IMR-90 (cell line): ENCODE results near the gene METTL1. TPM values are rescaled to one million over a fixed set of nuclear protein-coding genes. Genes with fewer than 3 reads are reported as not detected.

Source experiments
- ATAC-seq: fragments of 200-7000 bp; cut with Tn5 transposase; 2 replicates; pipeline ENCODE4 v1.9.1; 2020; ENCODE audit warnings: low read depth, mild to moderate bottlenecking, moderate library complexity
- BruUV-seq: library from RNA; stranded (reverse); fragments of 400-500 nt; replicated peaks from 2 replicates; lab custom pipeline; 2021; lab: Mats Ljungman, UMichigan
- CTCF ChIA-PET: fragments of 300-600 bp; formaldehyde crosslinking; extraction: SDS; loops from one replicate; lab custom pipeline; 2021; ENCODE audit warnings: antibody characterized with exemption; lab: Yijun Ruan, JAX
- POLR2A ChIA-PET: fragments of 300-600 bp; sonication (Branson Sonifier 250); formaldehyde crosslinking; loops from one replicate; lab custom pipeline; 2022; ENCODE audit warnings: antibody characterized with exemption; ENCODE audit not compliant: unreplicated experiment; lab: Charles Lee
- DNase-seq: peaks from one replicate; pipeline ENCODE4 v3.0.0; 2013
- H2AFZ ChIP-seq: replicated peaks from 2 replicates; pipeline ENCODE3; 2013; ENCODE audit warnings: low read length, mild to moderate bottlenecking; ENCODE audit not compliant: poor library complexity
- H2AK5ac ChIP-seq: 2 replicates; pipeline ENCODE4 v1.6.1; 2013; ENCODE audit warnings: low read depth, low read length, inconsistent platforms
- H2AK9ac ChIP-seq: replicated peaks from 2 replicates; pipeline ENCODE3; 2013; ENCODE audit warnings: mild to moderate bottlenecking, low read depth, low read length, moderate library complexity; ENCODE audit not compliant: poor library complexity
- H2BK120ac ChIP-seq: 2 replicates; pipeline ENCODE4 v1.6.1; 2013; ENCODE audit warnings: low read depth, low read length, inconsistent platforms
- H2BK15ac ChIP-seq: 3 replicates; pipeline ENCODE4 v1.6.1; 2013; ENCODE audit warnings: low read depth, low read length, inconsistent platforms
- H2BK20ac ChIP-seq: 2 replicates; pipeline ENCODE4 v1.6.1; 2013; ENCODE audit warnings: low read depth, mild to moderate bottlenecking, inconsistent platforms, low read length, moderate library complexity
- H2BK5ac ChIP-seq: 2 replicates; pipeline ENCODE4 v1.6.1; 2013; ENCODE audit warnings: mild to moderate bottlenecking, low read depth, low read length, inconsistent platforms; ENCODE audit not compliant: poor library complexity, severe bottlenecking
- H3K14ac ChIP-seq: replicated peaks from 2 replicates; pipeline ENCODE4 v1.6.1; 2013; ENCODE audit warnings: low read depth, low read length, inconsistent platforms
- H3K18ac ChIP-seq: 2 replicates; pipeline ENCODE4 v1.6.1; 2013; ENCODE audit warnings: low read depth, low read length, control low read depth
- H3K23ac ChIP-seq: 2 replicates; pipeline ENCODE4 v1.6.1; 2013; ENCODE audit warnings: low read depth, low read length, inconsistent platforms
- H3K27ac ChIP-seq: 2 replicates; pipeline ENCODE4 v1.5.1; 2013; ENCODE audit warnings: mild to moderate bottlenecking, control low read depth, low read length; ENCODE audit not compliant: insufficient read depth
- H3K27me3 ChIP-seq: 2 replicates; pipeline ENCODE4 v1.6.1; 2013; ENCODE audit warnings: low read length; ENCODE audit not compliant: control insufficient read depth, insufficient read depth
- H3K36me3 ChIP-seq: 2 replicates; pipeline ENCODE4 v1.6.1; 2013; ENCODE audit warnings: low read length, mixed read lengths; ENCODE audit not compliant: control insufficient read depth, insufficient read depth
- H3K4ac ChIP-seq: 2 replicates; pipeline ENCODE4 v1.6.1; 2013; ENCODE audit warnings: low read depth, low read length, inconsistent platforms
- H3K4me1 ChIP-seq: 2 replicates; pipeline ENCODE4 v1.6.1; 2013; ENCODE audit warnings: low read length, mixed read lengths; ENCODE audit not compliant: control insufficient read depth, insufficient read depth
- H3K4me2 ChIP-seq: 2 replicates; pipeline ENCODE4 v1.6.1; 2013; ENCODE audit warnings: low read depth, mild to moderate bottlenecking, control low read depth, low read length, moderate library complexity
- H3K4me3 ChIP-seq: 2 replicates; pipeline ENCODE4 v1.5.1; 2013; ENCODE audit warnings: low read depth, mild to moderate bottlenecking, control low read depth, low read length, moderate library complexity; ENCODE audit not compliant: insufficient read depth
- H3K56ac ChIP-seq: 2 replicates; pipeline ENCODE4 v1.6.1; 2013; ENCODE audit warnings: low read length, inconsistent platforms; ENCODE audit not compliant: insufficient read depth; ENCODE audit errors: extremely low read depth
- H3K79me1 ChIP-seq, 2 experiments: 2 replicates each; pipeline ENCODE4 v1.6.1; 2013; ENCODE audit warnings: low read length in 2 of 2, inconsistent platforms in 1 of 2, low read depth in 1 of 2
- H3K9ac ChIP-seq: 2 replicates; pipeline ENCODE4 v1.6.1; 2013; ENCODE audit warnings: low read depth, low read length, control low read depth
- H3K9me1 ChIP-seq: 2 replicates; pipeline ENCODE4 v1.6.1; 2013; ENCODE audit warnings: low read length, inconsistent platforms; ENCODE audit not compliant: insufficient read depth
- H3K9me3 ChIP-seq: 2 replicates; pipeline ENCODE4 v1.6.1; 2013; ENCODE audit warnings: low read length; ENCODE audit not compliant: control insufficient read depth, insufficient read depth
- H4K20me1 ChIP-seq: 2 replicates; pipeline ENCODE4 v1.6.1; 2013; ENCODE audit warnings: low read length, inconsistent platforms; ENCODE audit not compliant: insufficient read depth
- H4K5ac ChIP-seq: 2 replicates; pipeline ENCODE4 v1.6.1; 2013; ENCODE audit warnings: mild to moderate bottlenecking, low read depth, low read length, control low read depth
- H4K8ac ChIP-seq, 2 experiments: 2 replicates each; pipeline ENCODE4 v1.6.1; 2013; ENCODE audit warnings: low read depth in 2 of 2, low read length in 2 of 2, control low read depth in 1 of 2, inconsistent platforms in 1 of 2
- H4K91ac ChIP-seq: 2 replicates; pipeline ENCODE4 v1.6.1; 2013; ENCODE audit warnings: low read depth, low read length, inconsistent platforms; ENCODE audit not compliant: insufficient read depth
- BHLHE40 ChIP-seq: fragments of 150-350 bp; IDR thresholded peaks from 2 replicates; pipeline ENCODE4 v1.6.1; 2016; ENCODE audit warnings: mild to moderate bottlenecking, low read depth, low read length
- CEBPB ChIP-seq: IDR thresholded peaks from 2 replicates; pipeline ENCODE4 v1.6.1; 2012; ENCODE audit warnings: low read depth, low read length, improper control_type of control experiment
- CHD1 ChIP-seq: IDR thresholded peaks from 2 replicates; pipeline ENCODE4 v1.6.1; 2012; ENCODE audit warnings: low read depth, low read length, improper control_type of control experiment
- FOS ChIP-seq: fragments of 150-350 bp; IDR thresholded peaks from 2 replicates; pipeline ENCODE4 v1.6.1; 2016; ENCODE audit warnings: low read depth, low read length
- MAFK ChIP-seq: IDR thresholded peaks from 2 replicates; pipeline ENCODE4 v1.6.1; 2012; ENCODE audit warnings: low read depth, low read length, improper control_type of control experiment
- MAZ ChIP-seq: IDR thresholded peaks from 2 replicates; pipeline ENCODE4 v1.6.1; 2012; ENCODE audit warnings: low read depth, mild to moderate bottlenecking, low read length, improper control_type of control experiment, moderate library complexity, borderline replicate concordance
- MXI1 ChIP-seq: IDR thresholded peaks from 2 replicates; pipeline ENCODE4 v1.6.1; 2012; ENCODE audit warnings: low read depth, mild to moderate bottlenecking, low read length, moderate library complexity, borderline replicate concordance
- NFE2L2 ChIP-seq: fragments of 150-350 bp; IDR thresholded peaks from 2 replicates; pipeline ENCODE4 v1.6.1; 2016; ENCODE audit warnings: low read depth, mild to moderate bottlenecking, low read length
- POLR2A ChIP-seq: IDR thresholded peaks from 2 replicates; pipeline ENCODE4 v1.6.1; 2012; ENCODE audit warnings: mild to moderate bottlenecking, low read depth, low read length
- RAD21 ChIP-seq: IDR thresholded peaks from 2 replicates; pipeline ENCODE4 v1.6.1; 2012; ENCODE audit warnings: low read length, improper control_type of control experiment
- RCOR1 ChIP-seq: IDR thresholded peaks from 2 replicates; pipeline ENCODE4 v1.6.1; 2012; ENCODE audit warnings: mild to moderate bottlenecking, low read length, improper control_type of control experiment; ENCODE audit not compliant: insufficient replicate concordance
- RFX5 ChIP-seq: IDR thresholded peaks from 2 replicates; pipeline ENCODE4 v1.8.0; 2012; ENCODE audit warnings: low read depth, mild to moderate bottlenecking, low read length, moderate library complexity
- SMC3 ChIP-seq: fragments of 150-350 bp; IDR thresholded peaks from 2 replicates; pipeline ENCODE4 v1.6.1; 2016; ENCODE audit warnings: low read depth, mild to moderate bottlenecking, antibody characterized with exemption, low read length, moderate library complexity
- WGBS, 2 experiments: methylation state at CpG; one replicate each; pipeline versions ENCODE4 v1.1.5 to v1.1.7; 2013; ENCODE audit warnings: missing lambda C conversion rate in 2 of 2; ENCODE audit not compliant: insufficient read length in 1 of 2; ENCODE audit errors: extremely low coverage in 2 of 2; 5-methylcytosine and 5-hydroxymethylcytosine counted together
- dilution Hi-C: fragments of 300-500 bp; cut with HindIII; formaldehyde crosslinking; loops from one replicate; pipeline ENCODE4 v1.14.3; 2018; ENCODE audit warnings: low sequenced_read_pairs; ENCODE audit not compliant: unreplicated experiment
- in situ Hi-C: fragments of 300-500 bp; cut with MboI; formaldehyde crosslinking; loops from 3 replicates; pipeline ENCODE4 v1.14.3; 2019; ENCODE audit warnings: low sequenced_read_pairs, inconsistent platforms, mixed read lengths
- intact Hi-C: fragments of 100-400 bp; cut with micrococcal nuclease; formaldehyde crosslinking; loops from 2 replicates; pipeline ENCODE4 v1.10.0; 2022
- polyA plus RNA-seq, 3 experiments: library from polyadenylated mRNA; depleted of rRNA; stranded (reverse); fragments of >200 nt; gene quantifications; 2 replicates each; pipeline ENCODE4 v1.2.3, GENCODE V29; 2012; ENCODE audit warnings: low replicate concordance in 1 of 3
- total RNA-seq: library from RNA; depleted of rRNA; stranded (reverse); fragments of >200 nt; gene quantifications from 2 replicates; pipeline ENCODE4 v1.2.3, GENCODE V29; 2012
- TF ChIP-seq, protein P1 (sequence below): fragments of 150-350 bp; IDR thresholded peaks from 2 replicates; pipeline ENCODE4 v1.6.1; 2016; ENCODE audit warnings: low read depth, mild to moderate bottlenecking, low read length, moderate library complexity, borderline replicate concordance
- TF ChIP-seq, protein P2 (sequence below): fragments of 150-350 bp; IDR thresholded peaks from 2 replicates; pipeline ENCODE4 v1.6.1; 2017; ENCODE audit warnings: mild to moderate bottlenecking, antibody characterized with exemption, low read length, low read depth
- TF ChIP-seq, protein P3 (sequence below): conservative IDR thresholded peaks from 2 replicates; pipeline ENCODE4 v1.5.1; 2012; ENCODE audit warnings: mild to moderate bottlenecking, low read depth, low read length, improper control_type of control experiment

The METTL1 gene
- total and polyA plus RNA-seq, 2 of the 4 experiments (the other 2 are of a cell fraction), result 12.4 to 27.5 TPM

DNA sequence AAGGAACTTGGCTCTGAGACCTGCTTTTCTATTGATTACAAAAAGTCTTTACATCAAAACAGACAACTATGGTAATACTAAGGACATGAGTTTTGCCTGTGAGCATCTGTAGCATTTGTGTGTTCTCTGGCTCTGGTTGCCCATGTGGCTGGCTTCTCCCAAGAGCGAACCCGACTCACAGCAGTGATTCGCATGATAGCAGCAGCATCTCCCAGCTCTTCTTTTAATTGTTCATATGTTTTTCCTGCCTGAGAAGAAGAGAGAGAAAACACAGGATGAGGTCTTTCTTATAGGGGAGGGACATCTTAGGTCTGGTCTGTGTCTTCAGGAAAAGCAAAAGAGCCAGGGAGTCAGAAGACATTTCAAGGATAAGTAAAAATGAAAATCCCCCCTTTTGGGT is 29.1 kb upstream of the METTL1 start:
- H2BK15ac ChIP-seq, result no peak overlapping the region
- ATAC-seq (no peak), DNase-seq (no peak)
- H2AK5ac ChIP-seq, result no peak overlapping the region
- in situ Hi-C loops, result no loop called here
- dilution Hi-C loops, result no loop called here
- H3K4ac ChIP-seq, result no peak overlapping the region
- WGBS, 2 experiments, result no CpG with 5 or more reads among the region's 3 CpGs
- ChIA-PET CTCF (no interaction called here), POLR2A (no interaction called here)
- no peak overlapping the region for H2BK5ac ChIP-seq
- H4K8ac ChIP-seq, result no peak overlapping the region
- H3K56ac ChIP-seq, result no peak overlapping the region
- BruUV-seq, result no TSS peak
- no peaks in the 10 kb centered on the region for H3K4me1 ChIP-seq
- H3K4me2 ChIP-seq, result no peak overlapping the region
- 0 out of 2 replicates have a peak, but pooled peaks cover 2% of the 10 kb centered on the region for H3K9me1 ChIP-seq
- no peak overlapping the region for H2BK20ac ChIP-seq
- H2AK9ac ChIP-seq, result no peak overlapping the region
- H3K18ac ChIP-seq, result no peak overlapping the region
- H2BK120ac ChIP-seq, result no peak overlapping the region
- H4K20me1 ChIP-seq, result no peaks in the 10 kb centered on the region; the same call in 1 of the 2 replicates
- peaks cover 39% of the 10 kb centered on the region for H3K36me3 ChIP-seq
- H4K91ac ChIP-seq, result no peak overlapping the region
- no peak overlapping the region for H3K4me3 ChIP-seq
- H2AFZ ChIP-seq, result no peak overlapping the region
- H3K9ac ChIP-seq, result no peak overlapping the region
- no peak for TF ChIP-seq MAZ
- TF ChIP-seq CEBPB, result no peak
- TF ChIP-seq MXI1, result no peak
- TF ChIP-seq, protein P1, sequence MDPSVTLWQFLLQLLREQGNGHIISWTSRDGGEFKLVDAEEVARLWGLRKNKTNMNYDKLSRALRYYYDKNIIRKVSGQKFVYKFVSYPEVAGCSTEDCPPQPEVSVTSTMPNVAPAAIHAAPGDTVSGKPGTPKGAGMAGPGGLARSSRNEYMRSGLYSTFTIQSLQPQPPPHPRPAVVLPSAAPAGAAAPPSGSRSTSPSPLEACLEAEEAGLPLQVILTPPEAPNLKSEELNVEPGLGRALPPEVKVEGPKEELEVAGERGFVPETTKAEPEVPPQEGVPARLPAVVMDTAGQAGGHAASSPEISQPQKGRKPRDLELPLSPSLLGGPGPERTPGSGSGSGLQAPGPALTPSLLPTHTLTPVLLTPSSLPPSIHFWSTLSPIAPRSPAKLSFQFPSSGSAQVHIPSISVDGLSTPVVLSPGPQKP, result no peak
- TF ChIP-seq SMC3, result no peak
- TF ChIP-seq FOS, result no peak
- TF ChIP-seq NFE2L2, result no peak
- no peak for TF ChIP-seq MAFK
- no peak for TF ChIP-seq RAD21
- no peak for TF ChIP-seq CHD1
- no peak for TF ChIP-seq RFX5
- TF ChIP-seq RCOR1, result no peak
- no peak for TF ChIP-seq BHLHE40
- TF ChIP-seq, protein P2, sequence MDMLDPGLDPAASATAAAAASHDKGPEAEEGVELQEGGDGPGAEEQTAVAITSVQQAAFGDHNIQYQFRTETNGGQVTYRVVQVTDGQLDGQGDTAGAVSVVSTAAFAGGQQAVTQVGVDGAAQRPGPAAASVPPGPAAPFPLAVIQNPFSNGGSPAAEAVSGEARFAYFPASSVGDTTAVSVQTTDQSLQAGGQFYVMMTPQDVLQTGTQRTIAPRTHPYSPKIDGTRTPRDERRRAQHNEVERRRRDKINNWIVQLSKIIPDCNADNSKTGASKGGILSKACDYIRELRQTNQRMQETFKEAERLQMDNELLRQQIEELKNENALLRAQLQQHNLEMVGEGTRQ, result no peak
- TF ChIP-seq POLR2A, result no peak
- TF ChIP-seq, protein P3, sequence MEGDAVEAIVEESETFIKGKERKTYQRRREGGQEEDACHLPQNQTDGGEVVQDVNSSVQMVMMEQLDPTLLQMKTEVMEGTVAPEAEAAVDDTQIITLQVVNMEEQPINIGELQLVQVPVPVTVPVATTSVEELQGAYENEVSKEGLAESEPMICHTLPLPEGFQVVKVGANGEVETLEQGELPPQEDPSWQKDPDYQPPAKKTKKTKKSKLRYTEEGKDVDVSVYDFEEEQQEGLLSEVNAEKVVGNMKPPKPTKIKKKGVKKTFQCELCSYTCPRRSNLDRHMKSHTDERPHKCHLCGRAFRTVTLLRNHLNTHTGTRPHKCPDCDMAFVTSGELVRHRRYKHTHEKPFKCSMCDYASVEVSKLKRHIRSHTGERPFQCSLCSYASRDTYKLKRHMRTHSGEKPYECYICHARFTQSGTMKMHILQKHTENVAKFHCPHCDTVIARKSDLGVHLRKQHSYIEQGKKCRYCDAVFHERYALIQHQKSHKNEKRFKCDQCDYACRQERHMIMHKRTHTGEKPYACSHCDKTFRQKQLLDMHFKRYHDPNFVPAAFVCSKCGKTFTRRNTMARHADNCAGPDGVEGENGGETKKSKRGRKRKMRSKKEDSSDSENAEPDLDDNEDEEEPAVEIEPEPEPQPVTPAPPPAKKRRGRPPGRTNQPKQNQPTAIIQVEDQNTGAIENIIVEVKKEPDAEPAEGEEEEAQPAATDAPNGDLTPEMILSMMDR, result no peak
- no peaks in the 10 kb centered on the region for H3K27me3 ChIP-seq
- H3K9me3 ChIP-seq, result no peaks in the 10 kb centered on the region
- H3K14ac ChIP-seq, result no peak overlapping the region
- no peak overlapping the region for H3K23ac ChIP-seq
- no peak overlapping the region for H3K27ac ChIP-seq
- intact Hi-C loops, result no loop called here
- peaks cover 8 to 13% of the 10 kb centered on the region in 2 experiments; a peak in 3 of 4 replicates for H3K79me1 ChIP-seq
- H4K5ac ChIP-seq, result no peak overlapping the region
